GM12891 (cell line): ENCODE results near the gene NDUFC2.

ENCODE experiments used
- POLR2A ChIP-seq: IDR thresholded peaks from 2 replicates; pipeline ENCODE4 v1.6.1; 2011; ENCODE audit warnings: low read depth, low read length, control low read depth
- POLR2AphosphoS5 ChIP-seq: IDR thresholded peaks from 2 replicates; pipeline ENCODE4 v1.6.1; 2011; ENCODE audit warnings: low read depth, low read length, control low read depth
- POU2F2 ChIP-seq: IDR thresholded peaks from 2 replicates; pipeline ENCODE4 v1.6.1; 2011; ENCODE audit warnings: low read depth, mild to moderate bottlenecking, control low read depth, low read length, moderate library complexity
- SPI1 ChIP-seq: IDR thresholded peaks from 2 replicates; pipeline ENCODE4 v1.6.1; 2011; ENCODE audit warnings: low read depth, low read length, control low read depth
- TAF1 ChIP-seq: IDR thresholded peaks from 2 replicates; pipeline ENCODE4 v1.6.1; 2011; ENCODE audit warnings: low read depth, low read length, control low read depth

- no peak for TF ChIP-seq TAF1
- TF ChIP-seq POLR2A, result no peak
- TF ChIP-seq POLR2AphosphoS5, result no peak
- no peak for TF ChIP-seq POU2F2
- TF ChIP-seq SPI1, result no peak
Measured at GRCh38 chr11:78025378-78025777, 54.3 kb downstream of the NDUFC2 start.
